NB4 (cell line): ENCODE data around the gene BHLHA9.

Source experiments
- DNase-seq: peaks from one replicate; pipeline ENCODE4 v3.0.0; 2010; ENCODE audit warnings: low read depth
- H3K4me3 ChIP-seq: one replicate; pipeline ENCODE4 v1.5.1; 2011; ENCODE audit warnings: mild to moderate bottlenecking, low read depth, low read length, moderate library complexity
- MAX ChIP-seq: IDR thresholded peaks from 2 replicates; pipeline ENCODE4 v1.6.1; 2011; ENCODE audit warnings: low read depth, low read length
- MYC ChIP-seq: IDR thresholded peaks from 2 replicates; pipeline ENCODE4 v1.6.1; 2011; ENCODE audit warnings: low read depth, low read length
- POLR2A ChIP-seq: IDR thresholded peaks from 2 replicates; pipeline ENCODE4 v1.6.1; 2011; ENCODE audit warnings: mild to moderate bottlenecking; ENCODE audit not compliant: insufficient read length; ENCODE audit errors: extremely low read depth
- TF ChIP-seq, protein P1 (sequence below): IDR thresholded peaks from one replicate; pipeline ENCODE4 v1.5.1; 2012; ENCODE audit warnings: low read depth, low read length

Gene BHLHA9

GRCh38 chr17:1270210-1271029 lies at the start of gene BHLHA9:
Gene BHLHA9 (plus strand): TSS chr17:1270444. CDS start chr17:1270564, 120 bp downstream.
- no peak within 1 kb of the TSS for H3K4me3 ChIP-seq
- no peak for DNase-seq
- TF ChIP-seq POLR2A (no peak), MAX (no peak), MYC (no peak)
- TF ChIP-seq, protein P1, sequence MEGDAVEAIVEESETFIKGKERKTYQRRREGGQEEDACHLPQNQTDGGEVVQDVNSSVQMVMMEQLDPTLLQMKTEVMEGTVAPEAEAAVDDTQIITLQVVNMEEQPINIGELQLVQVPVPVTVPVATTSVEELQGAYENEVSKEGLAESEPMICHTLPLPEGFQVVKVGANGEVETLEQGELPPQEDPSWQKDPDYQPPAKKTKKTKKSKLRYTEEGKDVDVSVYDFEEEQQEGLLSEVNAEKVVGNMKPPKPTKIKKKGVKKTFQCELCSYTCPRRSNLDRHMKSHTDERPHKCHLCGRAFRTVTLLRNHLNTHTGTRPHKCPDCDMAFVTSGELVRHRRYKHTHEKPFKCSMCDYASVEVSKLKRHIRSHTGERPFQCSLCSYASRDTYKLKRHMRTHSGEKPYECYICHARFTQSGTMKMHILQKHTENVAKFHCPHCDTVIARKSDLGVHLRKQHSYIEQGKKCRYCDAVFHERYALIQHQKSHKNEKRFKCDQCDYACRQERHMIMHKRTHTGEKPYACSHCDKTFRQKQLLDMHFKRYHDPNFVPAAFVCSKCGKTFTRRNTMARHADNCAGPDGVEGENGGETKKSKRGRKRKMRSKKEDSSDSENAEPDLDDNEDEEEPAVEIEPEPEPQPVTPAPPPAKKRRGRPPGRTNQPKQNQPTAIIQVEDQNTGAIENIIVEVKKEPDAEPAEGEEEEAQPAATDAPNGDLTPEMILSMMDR = no peak

DNA sequence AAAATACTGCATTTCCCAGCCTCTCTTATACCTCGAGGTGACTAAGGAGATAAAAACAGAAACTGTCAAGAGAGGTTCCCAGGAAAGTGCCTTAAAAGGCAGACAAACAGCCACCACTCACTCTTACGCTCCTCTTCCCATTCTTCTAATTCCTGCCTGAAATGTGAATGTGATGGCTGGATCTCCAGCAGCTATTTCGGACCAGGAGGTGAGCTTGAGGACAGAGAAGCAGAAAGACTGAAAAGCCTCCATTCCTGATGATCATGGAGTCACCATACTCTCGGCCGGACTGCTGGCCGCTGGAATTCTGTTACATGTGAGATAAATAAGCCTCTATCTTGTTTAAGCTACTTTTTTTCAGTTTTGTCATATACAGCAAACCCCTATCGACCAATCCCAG lies 49.0 kb upstream of the BHLHA9 start:
- no peak for DNase-seq
- TF ChIP-seq MAX (no peak), POLR2A (no peak), MYC (no peak)
- TF ChIP-seq, protein P1 = no peak

DNA sequence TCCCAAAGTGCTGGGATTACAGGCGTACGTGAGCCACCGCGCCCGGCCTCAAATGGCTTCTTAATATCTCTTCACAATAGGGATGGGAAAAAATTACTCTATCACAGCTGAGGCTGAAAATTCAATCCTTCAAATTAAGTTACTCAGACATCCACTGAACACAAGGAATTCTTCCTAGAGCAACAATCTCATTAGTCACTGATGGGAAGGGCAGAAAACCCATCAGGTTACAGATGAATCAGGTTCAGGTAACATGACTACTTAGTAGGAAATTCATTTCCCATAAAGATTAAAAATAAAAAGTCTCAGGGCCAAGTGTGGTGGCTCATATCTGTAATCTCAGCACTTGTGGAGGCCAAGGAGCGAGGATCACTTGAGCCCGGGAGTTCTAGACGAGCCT lies 47.9 kb upstream of the BHLHA9 start:
- DNase-seq = no peak
- TF ChIP-seq MAX = no peak
- TF ChIP-seq, protein P1 = no peak
- no peak for TF ChIP-seq POLR2A
- TF ChIP-seq MYC = no peak
- H3K4me3 ChIP-seq = no peak overlapping the region

More for the DNA sequence above, 49.0 kb upstream of the BHLHA9 start:
- no peak overlapping the region for H3K4me3 ChIP-seq

GRCh38 chr17:1223662-1224061 lies 46.6 kb upstream of the BHLHA9 start:
- no peak overlapping the region for H3K4me3 ChIP-seq
- no peak for DNase-seq
- TF ChIP-seq MYC (no peak), POLR2A (no peak), MAX (no peak)
- TF ChIP-seq, protein P1 = no peak

- no peak for DNase-seq
- no peak for TF ChIP-seq MYC
- no peak for TF ChIP-seq MAX
- TF ChIP-seq, protein P1 = no peak
- TF ChIP-seq POLR2A = no peak
- no peak overlapping the region for H3K4me3 ChIP-seq
Observed at GRCh38 chr17:1224330-1224729, 45.9 kb upstream of the BHLHA9 start.
